ENCODE results near the gene FBXW11. TPM values are rescaled to one million over a fixed set of nuclear protein-coding genes. Genes with fewer than 3 reads are reported as not detected.
"Not testable (repeated sequence)": the region's sequence is repeated elsewhere in the genome, so short reads cannot be mapped to it uniquely, and the experiment has no call there.

The FBXW11 gene
- total RNA-seq, 1 donor from 2014 or later = 61.4 TPM

- H3K36me3 Mint-ChIP-seq (ENCODE audit: unreplicated experiment) = peaks cover 19% of the 10 kb centered on the region
- H3K9me3 Mint-ChIP-seq (ENCODE audit: unreplicated experiment) = peaks cover 12% of the 10 kb centered on the region
- H3K27ac Mint-ChIP-seq (ENCODE audit: unreplicated experiment) = no peak overlapping the region
- no peak for DNase-seq (ENCODE audit: extremely low spot score, unreplicated experiment)
- no peak overlapping the region for H3K4me3 Mint-ChIP-seq (ENCODE audit: unreplicated experiment)
- no peak for TF ChIP-seq CTCF (IDR thresholded peaks at IDR 0.05)
- peaks cover 36% of the 10 kb centered on the region for H3K4me1 Mint-ChIP-seq (ENCODE audit: unreplicated experiment)
- H3K27me3 Mint-ChIP-seq (ENCODE audit: unreplicated experiment) = no peaks in the 10 kb centered on the region
Observed at GRCh38 chr5:171979606-171980005, 26.8 kb downstream of the FBXW11 start.

GRCh38 chr5:171978519-171978918, 27.9 kb downstream of the FBXW11 start:
- Mint-ChIP-seq H3K27me3 (ENCODE audit: unreplicated experiment) (no peaks in the 10 kb centered on the region), H3K9me3 (ENCODE audit: unreplicated experiment) (peaks cover 12% of the 10 kb centered on the region), H3K36me3 (ENCODE audit: unreplicated experiment) (peaks cover 19% of the 10 kb centered on the region), H3K4me1 (ENCODE audit: unreplicated experiment) (peaks cover 36% of the 10 kb centered on the region), H3K27ac (ENCODE audit: unreplicated experiment) (no peak overlapping the region), H3K4me3 (ENCODE audit: unreplicated experiment) (no peak overlapping the region)
- no peak for DNase-seq (ENCODE audit: extremely low spot score, unreplicated experiment)
- no peak for TF ChIP-seq CTCF (IDR thresholded peaks at IDR 0.05)

- TF ChIP-seq CTCF (IDR thresholded peaks at IDR 0.05) = no peak
- no peak overlapping the region for H3K4me3 Mint-ChIP-seq (ENCODE audit: unreplicated experiment)
- no peak overlapping the region for H3K27ac Mint-ChIP-seq (ENCODE audit: unreplicated experiment)
- DNase-seq (ENCODE audit: extremely low spot score, unreplicated experiment) = no peak
- no peaks in the 10 kb centered on the region for H3K27me3 Mint-ChIP-seq (ENCODE audit: unreplicated experiment)
- peaks cover 12% of the 10 kb centered on the region for H3K9me3 Mint-ChIP-seq (ENCODE audit: unreplicated experiment)
- H3K4me1 Mint-ChIP-seq (ENCODE audit: unreplicated experiment) = peaks cover 41% of the 10 kb centered on the region
- peaks cover 19% of the 10 kb centered on the region for H3K36me3 Mint-ChIP-seq (ENCODE audit: unreplicated experiment)
Observed at GRCh38 chr5:171978016-171978415, 28.4 kb downstream of the FBXW11 start.

- DNase-seq (ENCODE audit: extremely low spot score, unreplicated experiment); H3K27me3 Mint-ChIP-seq (ENCODE audit: unreplicated experiment); H3K4me3 Mint-ChIP-seq (ENCODE audit: unreplicated experiment): not testable (repeated sequence)
- Mint-ChIP-seq H3K4me1 (ENCODE audit: unreplicated experiment) (peaks cover 43% of the 10 kb centered on the region), H3K9me3 (ENCODE audit: unreplicated experiment) (peaks cover 12% of the 10 kb centered on the region), H3K27ac (ENCODE audit: unreplicated experiment) (peak overlapping the region; percentile 31), H3K36me3 (ENCODE audit: unreplicated experiment) (peaks cover 19% of the 10 kb centered on the region)
Observed at GRCh38 chr5:171977244-171977950, 29.0 kb downstream of the FBXW11 start.

- Mint-ChIP-seq H3K27ac (ENCODE audit: unreplicated experiment) (peak overlapping the region; percentile 67), H3K9me3 (ENCODE audit: unreplicated experiment) (peaks cover 12% of the 10 kb centered on the region), H3K36me3 (ENCODE audit: unreplicated experiment) (peaks cover 19% of the 10 kb centered on the region), H3K4me1 (ENCODE audit: unreplicated experiment) (peaks cover 47% of the 10 kb centered on the region), H3K4me3 (ENCODE audit: unreplicated experiment) (no peak overlapping the region), H3K27me3 (ENCODE audit: unreplicated experiment) (no peaks in the 10 kb centered on the region)
- TF ChIP-seq CTCF (IDR thresholded peaks at IDR 0.05) = no peak
- no peak for DNase-seq (ENCODE audit: extremely low spot score, unreplicated experiment)
Observed at GRCh38 chr5:171975877-171976667, 30.4 kb downstream of the FBXW11 start.
